Measurements from ENCODE around the gene CAMTA1. TPM values are rescaled to one million over a fixed set of nuclear protein-coding genes. Genes with fewer than 3 reads are reported as not detected.

The CAMTA1 gene
- total and polyA plus RNA-seq, 4 donors, result 90.5 to 236 (median 195) TPM

DNA sequence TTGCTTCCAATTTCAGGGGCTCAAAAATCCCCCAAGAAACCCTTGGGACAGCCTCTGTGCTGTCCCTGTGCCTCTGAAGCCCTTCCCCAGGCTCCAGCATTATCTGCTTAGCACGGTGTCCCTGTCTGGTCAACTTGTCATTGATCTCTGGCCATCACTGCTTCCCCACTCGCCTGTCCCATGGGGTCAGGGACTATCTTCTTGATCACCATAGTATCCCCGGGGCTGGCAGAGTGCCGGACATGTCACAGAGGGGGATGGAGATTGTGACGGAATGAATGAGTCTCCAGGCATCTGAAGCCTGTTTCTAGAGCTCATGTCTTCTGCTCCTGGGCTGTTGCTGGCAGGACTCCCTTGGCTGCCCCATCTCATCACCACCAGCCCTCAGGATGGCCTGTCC, 886.4 kb downstream of the CAMTA1 start:
- WGBS (ENCODE audit: insufficient coverage), result 80% methylated on average over 4 of the region's 5 CpGs
- H3K27me3 ChIP-seq (ENCODE audit: control insufficient read depth, insufficient read depth, low read length), result no peaks in the 10 kb centered on the region
- no peaks in the 10 kb centered on the region for H3K9me3 ChIP-seq (ENCODE audit: control insufficient read depth, insufficient read depth, low read length)
- H3K4me3 ChIP-seq (ENCODE audit: low read depth, low read length), result no peak overlapping the region
- peaks cover 47% of the 10 kb centered on the region for H3K36me3 ChIP-seq (ENCODE audit: control insufficient read depth, insufficient read depth, low read length)
- H3K4me1 ChIP-seq (ENCODE audit: control insufficient read depth, insufficient read depth, low read length), result peaks cover 46% of the 10 kb centered on the region
- no peak overlapping the region for H3K27ac ChIP-seq (ENCODE audit: low read depth, low read length)
- no peak for DNase-seq (ENCODE audit: low read depth in 4 of 6, low spot score in 6 of 6)

DNA sequence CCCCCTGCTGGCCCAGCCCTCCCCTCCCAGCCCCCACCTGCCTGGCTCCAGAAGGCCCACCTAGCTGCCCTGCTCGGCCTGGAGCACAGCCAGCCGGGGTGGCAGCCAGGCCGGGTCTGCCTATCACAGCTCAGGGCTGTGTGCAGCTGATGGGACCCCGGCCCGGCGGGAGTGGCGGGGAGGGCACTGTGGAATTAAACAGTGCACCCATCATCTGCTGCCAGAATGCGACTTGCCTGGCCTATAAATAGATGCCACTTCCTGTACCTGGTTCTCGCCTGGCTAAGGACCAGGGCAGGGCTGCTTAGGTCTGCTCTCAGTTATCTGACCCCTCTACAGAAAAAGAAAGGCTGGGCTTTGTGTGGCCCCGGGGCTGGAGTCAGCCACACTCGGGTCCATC, 887.6 kb downstream of the CAMTA1 start:
- 81% methylated on average over 11 of the region's 11 CpGs for WGBS (ENCODE audit: insufficient coverage)
- DNase-seq (ENCODE audit: low read depth in 4 of 6, low spot score in 6 of 6), result no peak
- H3K36me3 ChIP-seq (ENCODE audit: control insufficient read depth, insufficient read depth, low read length), result peaks cover 54% of the 10 kb centered on the region
- H3K9me3 ChIP-seq (ENCODE audit: control insufficient read depth, insufficient read depth, low read length), result no peaks in the 10 kb centered on the region
- no peak overlapping the region for H3K4me3 ChIP-seq (ENCODE audit: low read depth, low read length)
- no peak overlapping the region for H3K27ac ChIP-seq (ENCODE audit: low read depth, low read length)
- peaks cover 36% of the 10 kb centered on the region for H3K4me1 ChIP-seq (ENCODE audit: control insufficient read depth, insufficient read depth, low read length)
- no peaks in the 10 kb centered on the region for H3K27me3 ChIP-seq (ENCODE audit: control insufficient read depth, insufficient read depth, low read length)

DNA sequence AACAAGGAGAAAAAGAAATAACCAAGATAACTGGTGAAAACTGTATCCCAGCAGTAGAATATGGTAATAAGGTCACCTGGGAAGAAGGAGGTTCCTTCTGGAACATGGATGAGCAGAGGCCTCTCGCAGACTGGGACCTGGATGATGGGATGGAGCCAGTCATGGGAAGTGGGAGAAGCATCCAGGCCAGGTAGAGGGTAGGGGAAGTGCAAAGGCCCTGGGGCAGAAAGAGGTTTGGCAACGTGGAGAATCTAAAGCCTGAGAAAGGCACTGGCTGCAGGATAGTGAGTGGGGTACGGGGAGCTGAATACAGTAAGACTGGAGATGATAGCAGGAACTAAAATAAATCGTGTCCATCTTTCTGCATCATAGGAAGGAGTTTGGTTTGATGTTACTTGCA, 889.7 kb downstream of the CAMTA1 start:
- H3K36me3 ChIP-seq (ENCODE audit: control insufficient read depth, insufficient read depth, low read length), result peaks cover 70% of the 10 kb centered on the region
- DNase-seq (ENCODE audit: low read depth in 4 of 6, low spot score in 6 of 6), result no peak
- no peak overlapping the region for H3K4me3 ChIP-seq (ENCODE audit: low read depth, low read length)
- no peak overlapping the region for H3K27ac ChIP-seq (ENCODE audit: low read depth, low read length)
- no peaks in the 10 kb centered on the region for H3K9me3 ChIP-seq (ENCODE audit: control insufficient read depth, insufficient read depth, low read length)
- H3K27me3 ChIP-seq (ENCODE audit: control insufficient read depth, insufficient read depth, low read length), result no peaks in the 10 kb centered on the region
- peaks cover 29% of the 10 kb centered on the region for H3K4me1 ChIP-seq (ENCODE audit: control insufficient read depth, insufficient read depth, low read length)
- 91% methylated on average over 4 of the region's 4 CpGs for WGBS (ENCODE audit: insufficient coverage)

DNA sequence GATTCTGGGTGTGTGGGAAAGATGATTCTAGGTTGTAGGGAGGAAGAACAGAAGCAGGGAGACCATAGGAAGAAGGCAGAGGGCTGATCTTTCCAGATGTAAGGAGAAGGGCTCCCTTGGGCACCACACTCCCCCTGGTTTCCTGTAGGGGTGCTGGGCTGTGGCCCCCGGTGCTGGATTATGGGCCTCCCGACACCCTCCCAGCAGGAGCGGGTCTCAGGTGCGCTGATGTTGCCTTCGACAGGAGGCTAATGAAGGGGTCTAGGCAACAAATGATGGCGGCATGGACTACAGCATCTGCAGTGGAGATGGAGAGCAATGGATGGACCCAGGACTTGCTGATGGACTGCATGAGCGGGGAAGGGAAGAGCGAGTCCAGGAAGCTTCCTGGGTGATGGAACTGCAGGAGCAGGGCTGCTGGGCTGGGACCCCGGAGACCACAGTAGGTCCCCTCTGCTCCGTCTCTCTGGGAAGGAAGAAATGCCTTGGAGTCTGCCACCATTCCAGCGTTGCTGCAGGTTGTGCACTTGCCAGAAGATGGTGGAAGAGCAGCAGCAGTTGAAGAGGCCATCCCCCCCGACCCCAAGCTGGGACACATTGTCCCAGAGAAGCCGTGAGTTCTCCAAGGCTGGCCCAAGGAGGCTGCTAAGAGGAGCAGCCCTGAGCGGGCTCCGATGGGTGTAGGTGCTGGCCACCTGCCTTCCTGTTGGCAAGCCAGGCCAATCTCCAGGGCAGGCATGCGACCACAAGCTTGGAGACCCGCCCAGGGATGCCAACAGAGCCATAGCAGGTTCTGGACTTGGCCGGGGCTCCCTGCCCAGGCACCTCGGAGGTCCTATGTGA, 890.4 kb downstream of the CAMTA1 start:
- no peak overlapping the region for H3K4me3 ChIP-seq (ENCODE audit: low read depth, low read length)
- H3K27me3 ChIP-seq (ENCODE audit: control insufficient read depth, insufficient read depth, low read length), result no peaks in the 10 kb centered on the region
- DNase-seq (ENCODE audit: low read depth in 4 of 6, low spot score in 6 of 6), result no peak
- 91% methylated on average over 19 of the region's 19 CpGs for WGBS (ENCODE audit: insufficient coverage)
- peaks cover 25% of the 10 kb centered on the region for H3K4me1 ChIP-seq (ENCODE audit: control insufficient read depth, insufficient read depth, low read length)
- H3K9me3 ChIP-seq (ENCODE audit: control insufficient read depth, insufficient read depth, low read length), result no peaks in the 10 kb centered on the region
- H3K27ac ChIP-seq (ENCODE audit: low read depth, low read length), result no peak overlapping the region
- H3K36me3 ChIP-seq (ENCODE audit: control insufficient read depth, insufficient read depth, low read length), result peaks cover 70% of the 10 kb centered on the region

DNA sequence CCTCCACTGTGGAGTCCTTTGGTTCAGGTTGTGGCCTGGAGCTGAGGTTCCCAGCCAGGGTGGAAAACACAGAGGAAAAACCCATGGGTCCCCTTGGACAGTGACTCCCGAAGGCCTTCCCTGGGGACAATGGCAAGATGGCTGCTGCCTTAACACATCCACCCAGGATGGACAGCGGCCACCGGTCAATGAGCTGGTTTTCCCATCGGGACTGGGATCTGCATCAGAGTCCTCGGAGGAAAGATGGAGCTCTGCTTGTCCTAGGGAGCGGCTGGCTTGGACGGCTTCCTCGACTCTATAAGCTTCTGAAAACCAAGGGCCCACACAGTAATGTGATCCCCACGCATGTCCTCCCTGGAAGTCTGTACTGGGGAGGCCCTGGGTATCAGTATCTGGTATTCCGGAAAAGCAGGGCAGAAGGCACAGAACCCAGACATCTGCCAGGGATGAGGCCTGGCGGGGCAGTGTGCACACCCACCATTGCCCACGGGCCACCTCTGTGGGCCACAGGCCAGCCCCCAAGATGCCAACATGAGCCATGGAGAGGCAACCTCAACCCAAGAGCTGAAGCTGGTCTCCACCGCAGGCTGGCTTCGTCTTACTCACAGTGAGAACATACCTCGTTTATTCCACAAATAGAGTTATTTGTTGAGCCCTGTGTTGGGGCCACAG, 891.2 kb downstream of the CAMTA1 start:
- Histone ChIP-seq H3K27me3 (ENCODE audit: control insufficient read depth, insufficient read depth, low read length) (no peaks in the 10 kb centered on the region), H3K36me3 (ENCODE audit: control insufficient read depth, insufficient read depth, low read length) (peaks cover 63% of the 10 kb centered on the region), H3K4me1 (ENCODE audit: control insufficient read depth, insufficient read depth, low read length) (peaks cover 25% of the 10 kb centered on the region), H3K4me3 (ENCODE audit: low read depth, low read length) (no peak overlapping the region), H3K27ac (ENCODE audit: low read depth, low read length) (no peak overlapping the region), H3K9me3 (ENCODE audit: control insufficient read depth, insufficient read depth, low read length) (no peaks in the 10 kb centered on the region)
- WGBS (ENCODE audit: insufficient coverage), result 90% methylated on average over 14 of the region's 15 CpGs
- DNase-seq (ENCODE audit: low read depth in 4 of 6, low spot score in 6 of 6), result no peak

DNA sequence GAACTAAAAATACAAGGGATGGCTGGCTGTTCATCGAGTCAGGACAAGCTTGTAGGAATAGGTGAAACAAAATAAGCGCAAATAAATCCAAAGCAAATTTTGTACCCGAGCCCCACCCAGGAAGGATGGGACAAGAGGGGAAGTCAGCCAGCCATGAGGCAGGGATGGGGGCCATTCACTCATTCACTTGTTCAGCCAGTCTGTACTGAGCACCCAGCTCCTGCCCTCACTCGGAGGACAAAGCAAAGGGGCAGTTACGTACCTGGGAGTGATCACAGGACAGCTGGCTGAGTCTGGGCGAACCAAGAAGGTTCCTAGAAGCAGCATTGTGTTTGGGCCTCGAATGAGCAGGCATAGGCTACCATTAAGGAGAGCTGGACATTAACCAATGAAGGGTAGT, 891.9 kb downstream of the CAMTA1 start:
- Histone ChIP-seq H3K27me3 (ENCODE audit: control insufficient read depth, insufficient read depth, low read length) (no peaks in the 10 kb centered on the region), H3K27ac (ENCODE audit: low read depth, low read length) (no peak overlapping the region), H3K4me1 (ENCODE audit: control insufficient read depth, insufficient read depth, low read length) (peaks cover 31% of the 10 kb centered on the region), H3K9me3 (ENCODE audit: control insufficient read depth, insufficient read depth, low read length) (no peaks in the 10 kb centered on the region), H3K36me3 (ENCODE audit: control insufficient read depth, insufficient read depth, low read length) (peaks cover 63% of the 10 kb centered on the region), H3K4me3 (ENCODE audit: low read depth, low read length) (no peak overlapping the region)
- DNase-seq (ENCODE audit: low read depth in 4 of 6, low spot score in 6 of 6), result no peak
- WGBS (ENCODE audit: insufficient coverage), result 91% methylated on average over 7 of the region's 7 CpGs

DNA sequence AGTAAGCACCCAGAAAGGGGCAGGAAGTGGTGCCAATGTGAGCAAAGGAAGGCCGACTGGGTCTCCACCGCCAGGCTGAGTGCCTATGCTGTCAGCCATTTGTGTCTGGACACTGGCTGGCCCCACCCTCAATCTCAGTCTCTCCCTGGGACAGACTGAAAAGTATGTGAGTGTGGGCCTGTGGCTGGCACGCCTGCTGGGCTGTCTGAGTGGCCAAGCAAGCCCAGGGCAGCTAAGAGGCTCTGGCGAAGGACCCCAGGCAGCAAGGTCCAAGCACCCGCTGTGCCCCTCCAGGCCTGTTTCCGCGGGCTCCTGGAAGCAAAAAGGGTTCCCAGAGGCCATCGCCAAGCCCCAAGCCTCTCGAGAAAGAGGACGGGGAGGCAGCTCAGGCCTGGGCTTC, 892.6 kb downstream of the CAMTA1 start:
- Histone ChIP-seq H3K9me3 (ENCODE audit: control insufficient read depth, insufficient read depth, low read length) (no peaks in the 10 kb centered on the region), H3K27ac (ENCODE audit: low read depth, low read length) (no peak overlapping the region), H3K27me3 (ENCODE audit: control insufficient read depth, insufficient read depth, low read length) (no peaks in the 10 kb centered on the region), H3K4me1 (ENCODE audit: control insufficient read depth, insufficient read depth, low read length) (peaks cover 33% of the 10 kb centered on the region), H3K4me3 (ENCODE audit: low read depth, low read length) (no peak overlapping the region), H3K36me3 (ENCODE audit: control insufficient read depth, insufficient read depth, low read length) (peaks cover 61% of the 10 kb centered on the region)
- 84% methylated on average over 8 of the region's 10 CpGs for WGBS (ENCODE audit: insufficient coverage)
- DNase-seq (ENCODE audit: low read depth in 4 of 6, low spot score in 6 of 6), result no peak

DNA sequence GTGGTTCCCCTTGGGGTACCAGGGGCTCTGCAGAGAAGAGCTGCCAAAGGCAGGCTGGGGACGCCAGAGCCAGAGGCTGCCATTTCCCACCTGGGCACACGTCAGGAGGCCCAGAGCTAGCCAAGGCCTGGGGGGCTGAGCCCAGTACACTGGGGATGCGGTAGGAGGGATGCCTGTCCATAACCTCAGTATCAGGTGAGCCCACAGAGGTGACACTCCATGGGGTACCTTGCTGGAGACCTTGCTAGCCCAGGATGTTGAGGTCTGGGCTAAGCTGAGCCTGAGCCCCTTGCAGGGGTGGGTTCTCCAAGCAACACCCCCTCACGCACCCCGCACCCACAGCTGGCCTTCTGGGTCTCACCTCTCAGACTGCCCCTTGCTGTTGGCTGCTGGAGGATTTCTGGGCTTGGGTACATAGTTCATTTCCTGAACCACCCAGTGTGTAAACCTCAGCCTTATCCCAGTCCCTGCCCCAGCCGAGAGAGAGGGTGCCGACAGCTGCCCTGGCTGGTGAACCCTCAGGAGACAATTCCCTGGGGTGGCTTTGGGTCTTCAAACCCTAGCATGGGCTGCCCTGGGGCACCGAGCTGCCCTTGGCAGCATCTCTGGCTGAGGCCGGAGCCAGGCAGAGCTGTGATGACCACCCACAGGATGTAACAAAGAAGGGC, 893.4 kb downstream of the CAMTA1 start:
- Histone ChIP-seq H3K27ac (ENCODE audit: low read depth, low read length) (no peak overlapping the region), H3K36me3 (ENCODE audit: control insufficient read depth, insufficient read depth, low read length) (peaks cover 57% of the 10 kb centered on the region), H3K4me1 (ENCODE audit: control insufficient read depth, insufficient read depth, low read length) (peaks cover 33% of the 10 kb centered on the region), H3K27me3 (ENCODE audit: control insufficient read depth, insufficient read depth, low read length) (no peaks in the 10 kb centered on the region), H3K9me3 (ENCODE audit: control insufficient read depth, insufficient read depth, low read length) (no peaks in the 10 kb centered on the region), H3K4me3 (ENCODE audit: low read depth, low read length) (no peak overlapping the region)
- 96% methylated on average over 8 of the region's 9 CpGs for WGBS (ENCODE audit: insufficient coverage)
- no peak for DNase-seq (ENCODE audit: low read depth in 4 of 6, low spot score in 6 of 6)

DNA sequence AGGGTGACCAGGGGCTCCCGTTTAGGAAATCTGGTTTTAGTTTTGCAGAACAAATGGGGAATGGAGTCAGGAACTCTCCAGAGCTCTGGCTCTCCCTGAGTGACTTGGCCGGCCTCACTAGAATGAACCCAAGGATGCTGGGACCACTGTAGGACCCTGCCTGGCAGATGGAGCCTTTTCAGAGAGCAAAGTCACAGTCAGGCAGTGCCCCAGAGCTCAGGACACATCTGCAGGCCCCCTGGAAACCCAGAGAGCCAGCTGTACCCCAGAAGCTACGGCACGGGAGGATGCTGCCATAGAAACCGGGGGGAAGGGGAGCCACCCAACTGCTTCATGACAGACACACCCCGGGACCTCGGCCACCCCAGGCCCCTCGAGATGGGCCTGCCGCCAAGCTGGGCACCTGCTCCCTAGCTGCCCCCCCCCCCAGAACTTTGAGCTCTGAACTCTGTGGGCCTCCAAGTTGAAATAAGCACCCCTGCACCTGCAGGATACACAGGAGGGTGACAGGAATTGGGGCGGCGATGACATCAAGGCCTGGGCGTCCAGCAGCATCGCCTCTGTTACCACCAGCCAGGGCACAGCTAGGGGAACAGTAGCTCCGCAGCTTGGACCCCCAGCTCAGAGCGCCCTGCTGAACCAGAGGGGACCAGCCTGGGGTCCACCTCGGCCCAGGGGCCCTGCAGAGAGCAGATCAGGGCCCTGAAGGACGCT, 894.1 kb downstream of the CAMTA1 start:
- no peak for DNase-seq (ENCODE audit: low read depth in 4 of 6, low spot score in 6 of 6)
- H3K36me3 ChIP-seq (ENCODE audit: control insufficient read depth, insufficient read depth, low read length), result peaks cover 60% of the 10 kb centered on the region
- H3K9me3 ChIP-seq (ENCODE audit: control insufficient read depth, insufficient read depth, low read length), result no peaks in the 10 kb centered on the region
- H3K4me3 ChIP-seq (ENCODE audit: low read depth, low read length), result peak overlapping the region; percentile 44
- H3K27me3 ChIP-seq (ENCODE audit: control insufficient read depth, insufficient read depth, low read length), result no peaks in the 10 kb centered on the region
- H3K27ac ChIP-seq (ENCODE audit: low read depth, low read length), result peak overlapping the region; percentile 76
- WGBS (ENCODE audit: insufficient coverage), result 59% methylated on average over 17 of the region's 17 CpGs
- peaks cover 33% of the 10 kb centered on the region for H3K4me1 ChIP-seq (ENCODE audit: control insufficient read depth, insufficient read depth, low read length)
